Tongue (tissue), 2 donors: ENCODE data around the gene DCHS2. TPM values are rescaled to one million over a fixed set of nuclear protein-coding genes. Genes with fewer than 3 reads are reported as not detected.

ENCODE experiments used
- DNase-seq: peaks from one replicate; pipeline ENCODE4 v3.0.0-alpha.2; 2015
- total RNA-seq: library from RNA; depleted of rRNA; stranded (reverse); fragments of >200 nt; gene quantifications from one replicate; pipeline ENCODE4 v1.2.3, GENCODE V29; 2014

Gene DCHS2
- total RNA-seq, 1 donor from 2014 or later = 13.6 TPM

DNA sequence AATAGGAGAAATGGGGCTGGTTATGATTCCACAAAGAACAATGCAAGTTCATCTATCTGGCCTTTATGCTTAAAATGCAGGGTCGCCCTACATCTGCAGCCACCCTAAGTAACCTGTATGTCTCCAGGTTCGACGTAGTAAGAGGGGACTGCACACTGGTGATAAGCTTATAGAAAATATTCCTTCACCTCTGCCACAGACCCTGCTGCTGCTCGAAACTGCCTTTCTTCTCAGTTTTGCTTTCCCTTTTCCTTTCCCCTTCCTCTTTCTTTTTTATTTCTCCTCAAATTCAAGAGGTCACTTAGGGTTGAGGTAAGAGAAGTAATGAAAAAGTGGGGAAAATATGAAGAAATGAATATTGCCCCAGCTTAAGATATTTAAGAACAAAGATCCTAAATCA is 123.5 kb downstream of the DCHS2 start:
- DNase-seq = no peak

DNA sequence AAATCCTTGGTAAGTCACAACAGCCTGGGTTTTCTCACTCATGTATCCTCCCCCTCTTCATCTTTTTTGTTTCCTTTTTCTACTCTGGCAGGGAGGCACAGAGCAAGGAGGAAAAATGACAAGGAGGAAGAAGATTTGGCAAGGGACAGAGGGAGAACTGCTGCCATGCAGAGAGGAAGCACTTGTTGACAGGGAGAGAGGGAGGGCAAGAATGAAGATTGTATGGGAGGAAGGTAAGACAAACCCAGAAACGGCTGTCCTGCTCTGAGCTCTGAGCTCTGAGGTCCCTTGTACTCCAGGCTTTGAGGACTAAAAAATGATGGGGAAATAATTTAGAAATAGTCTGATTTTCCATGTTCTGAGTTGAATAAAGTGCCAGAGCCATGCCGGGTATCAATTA is 123.9 kb downstream of the DCHS2 start:
- no peak for DNase-seq

DNA sequence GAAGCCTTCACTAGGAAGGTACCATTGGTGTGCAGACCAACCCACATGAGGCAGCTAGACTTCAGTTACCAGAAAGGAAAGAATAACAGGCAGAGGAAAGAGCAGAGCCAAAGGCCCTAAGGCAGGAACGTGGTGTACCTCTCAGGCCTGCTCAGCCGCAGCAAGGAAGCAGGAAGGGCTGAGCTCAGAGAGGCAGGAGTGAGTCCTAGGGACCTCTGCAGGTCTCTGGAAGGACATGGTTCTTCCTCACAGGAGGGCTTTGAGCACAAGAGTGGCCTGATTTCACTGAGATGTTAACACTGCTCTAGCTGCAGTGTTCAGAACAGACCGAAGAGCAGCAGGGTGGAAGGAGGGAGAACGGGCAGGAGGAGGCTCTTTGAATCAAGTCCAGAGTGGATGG is 124.6 kb downstream of the DCHS2 start:
- DNase-seq = no peak

DNA sequence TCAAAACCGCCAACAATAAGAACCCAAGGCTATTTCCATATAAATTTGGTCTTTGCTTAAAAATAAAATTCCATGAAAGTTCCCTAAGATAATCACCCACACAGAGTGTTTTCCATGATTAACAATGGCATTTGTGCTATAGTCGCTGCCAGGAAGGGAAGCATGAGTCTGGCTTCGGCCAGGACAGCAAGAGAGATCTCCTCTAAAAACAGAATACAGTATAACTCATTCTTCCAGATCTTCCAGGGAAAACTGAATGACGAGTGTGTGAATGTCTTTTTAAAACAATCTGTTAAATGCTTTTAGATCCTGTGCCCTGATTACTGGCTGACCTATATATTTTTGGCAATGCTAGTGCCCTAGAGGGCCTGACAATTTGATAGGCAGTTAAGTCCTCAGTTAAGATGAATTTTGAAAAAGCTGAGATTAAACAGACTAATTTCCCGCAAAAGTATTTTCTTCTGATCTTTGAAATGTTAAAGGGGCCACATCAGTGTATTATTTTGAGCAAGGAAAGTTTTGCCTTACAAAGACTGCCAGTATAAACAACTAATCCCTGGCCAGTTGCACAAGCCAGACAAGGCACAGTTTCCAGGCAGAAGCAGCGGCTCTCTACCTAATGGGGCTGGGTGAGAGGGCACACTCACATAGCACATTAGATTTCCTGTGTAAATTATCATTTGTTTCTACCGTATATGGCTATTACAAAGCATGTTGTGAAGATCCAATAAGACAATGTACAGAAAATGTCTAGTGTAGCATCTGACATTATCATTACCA is 127.3 kb downstream of the DCHS2 start:
- DNase-seq = peak; percentile 44

DNA sequence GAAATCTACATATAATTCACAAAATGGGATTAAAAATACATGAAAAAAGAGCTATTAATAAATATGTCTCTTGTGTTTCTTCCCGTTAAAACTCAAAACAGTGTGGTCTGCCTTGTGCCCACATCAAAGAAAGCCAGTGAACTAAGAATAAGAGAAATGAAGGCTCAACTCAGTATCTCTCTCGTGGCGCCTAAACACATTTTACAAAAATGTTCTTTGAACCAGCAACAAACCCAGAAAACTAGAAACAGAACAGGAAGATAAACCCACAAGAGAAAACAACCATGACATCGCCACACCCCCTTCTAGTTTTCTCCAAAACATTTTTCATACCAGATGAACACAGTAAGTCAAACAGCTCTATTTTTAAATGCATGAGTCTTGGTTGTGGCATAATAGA is 130.1 kb downstream of the DCHS2 start:
- no peak for DNase-seq

DNA sequence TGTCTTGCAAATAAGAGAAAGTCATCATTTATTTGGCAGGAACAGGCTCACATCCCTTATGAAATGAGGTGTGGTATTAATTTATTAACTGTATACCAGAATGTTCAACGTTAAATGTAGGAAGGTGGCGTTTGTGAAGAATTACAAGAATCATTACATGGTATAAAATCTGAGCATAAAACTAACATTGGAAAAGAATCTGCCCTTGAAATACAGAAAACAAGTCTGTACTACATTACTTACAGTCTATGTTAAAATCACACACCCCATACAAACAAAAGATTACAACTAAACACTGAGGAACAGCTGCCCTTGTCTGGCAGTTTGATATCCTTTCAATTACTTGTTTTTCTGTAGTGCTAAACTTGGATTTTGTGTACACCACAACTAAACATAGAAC is 131.1 kb downstream of the DCHS2 start:
- no peak for DNase-seq

DNA sequence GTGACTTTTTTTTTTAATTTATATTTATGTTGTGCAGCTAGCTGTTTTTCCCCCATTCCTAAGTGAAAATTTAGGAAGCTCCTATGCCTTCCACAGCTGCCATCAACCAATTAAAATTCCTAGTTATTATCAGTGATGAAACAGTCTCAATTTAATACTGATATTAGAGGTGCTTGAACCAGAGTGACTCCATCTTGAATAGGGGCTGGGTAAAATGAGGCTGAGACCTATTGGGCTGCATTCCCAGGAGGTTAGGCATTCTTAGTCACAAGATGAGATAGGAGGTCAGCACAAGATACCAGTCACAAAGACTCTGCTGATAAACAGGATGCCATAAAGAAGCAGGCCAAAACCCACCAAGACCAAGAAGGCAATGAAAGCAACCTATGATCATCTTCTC is 136.7 kb downstream of the DCHS2 start:
- DNase-seq = no peak

DNA sequence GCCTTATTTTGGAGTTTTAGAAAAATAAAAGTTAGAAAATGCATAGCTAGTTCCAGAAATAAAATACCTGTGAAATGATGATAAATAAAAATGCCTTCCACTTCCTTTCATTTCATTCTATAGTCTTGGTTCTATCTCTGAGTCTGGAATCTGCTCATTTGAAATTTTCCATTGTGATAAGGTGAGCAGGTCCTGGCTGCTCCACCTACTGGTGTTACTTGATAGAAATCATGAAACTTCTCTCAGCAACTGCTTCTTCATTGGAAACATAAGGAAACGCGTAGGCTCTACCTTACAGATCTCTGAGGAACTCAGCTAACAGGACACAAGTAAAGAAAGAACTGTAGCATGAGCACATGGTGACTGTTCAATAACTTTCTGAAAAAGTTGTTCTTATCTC is 141.8 kb downstream of the DCHS2 start:
- no peak for DNase-seq

DNA sequence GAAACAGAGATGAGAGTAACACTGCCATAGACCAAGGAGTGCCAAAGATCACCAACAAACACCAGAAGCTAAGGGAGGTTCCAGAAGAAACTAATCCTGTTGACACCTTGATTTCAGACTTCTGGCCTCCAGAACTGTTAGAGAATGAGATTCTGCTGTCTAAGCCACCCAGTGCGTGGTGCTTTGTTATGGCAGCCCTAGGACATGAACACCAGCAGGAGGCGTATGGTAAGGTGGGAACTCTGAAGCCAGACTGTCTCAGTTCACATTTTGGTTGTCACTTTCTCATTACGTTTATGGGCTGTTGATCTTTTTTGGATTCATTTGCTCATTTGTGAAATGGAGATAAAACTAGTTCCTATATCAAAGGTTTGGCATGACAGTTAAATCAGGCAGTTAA is 142.9 kb downstream of the DCHS2 start:
- no peak for DNase-seq

DNA sequence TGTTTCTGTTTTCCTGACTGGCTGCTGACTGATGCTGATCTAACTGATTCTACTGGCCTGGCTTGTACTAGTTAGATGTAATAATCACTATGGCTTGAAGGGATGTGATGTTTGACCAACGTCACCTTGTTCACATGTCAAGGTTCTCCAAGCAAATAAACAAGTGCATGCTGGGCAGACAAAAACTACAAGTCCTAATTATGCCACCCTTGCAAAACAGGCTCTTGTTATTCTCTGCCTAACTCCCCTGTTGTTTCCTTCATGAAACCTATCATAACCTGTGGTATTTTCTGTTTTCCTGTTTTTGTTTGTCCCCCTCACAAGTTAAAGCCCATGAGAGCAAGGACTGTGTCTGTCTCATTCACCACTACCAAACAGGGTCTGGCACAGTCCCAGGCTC is 146.2 kb downstream of the DCHS2 start:
- no peak for DNase-seq

DNA sequence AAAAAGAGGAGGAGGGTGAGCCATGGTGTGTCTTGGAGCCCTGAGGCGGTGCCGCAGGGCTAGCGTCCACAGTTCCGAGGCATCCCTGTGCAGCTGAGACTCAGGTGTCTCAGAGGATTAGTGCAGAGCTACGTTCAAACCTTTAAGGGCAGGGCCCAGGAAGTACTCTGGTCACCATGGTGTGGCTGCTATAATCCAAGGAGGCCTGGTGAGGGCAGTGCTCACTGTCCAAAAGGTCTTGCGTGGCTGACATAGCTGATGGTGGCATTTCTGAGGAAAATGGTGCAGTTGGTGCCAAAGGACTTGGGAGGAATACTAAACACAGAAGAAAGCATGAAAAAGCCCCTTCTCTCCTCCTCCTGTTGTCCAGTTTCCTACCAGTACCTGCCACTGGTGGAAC is 146.9 kb downstream of the DCHS2 start:
- no peak for DNase-seq

DNA sequence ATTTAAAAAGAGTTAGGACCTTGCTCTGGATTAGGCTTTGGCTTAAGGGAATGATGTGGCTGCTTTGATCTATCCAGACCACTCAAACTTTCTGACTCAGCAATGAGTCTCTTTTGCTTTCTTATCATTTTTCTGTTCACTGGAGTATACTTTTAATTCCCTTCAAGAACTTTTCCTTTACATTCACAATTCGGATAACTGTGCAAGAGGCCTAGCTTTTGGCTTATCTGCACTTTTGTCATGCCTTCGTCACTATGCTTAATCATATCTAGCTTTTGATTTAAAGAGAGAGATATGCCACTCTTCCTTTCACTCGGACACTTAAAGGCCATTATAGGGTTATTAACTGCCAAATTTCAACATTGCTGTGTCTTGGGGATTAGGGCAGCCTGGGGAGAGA is 147.9 kb downstream of the DCHS2 start:
- DNase-seq = no peak

DNA sequence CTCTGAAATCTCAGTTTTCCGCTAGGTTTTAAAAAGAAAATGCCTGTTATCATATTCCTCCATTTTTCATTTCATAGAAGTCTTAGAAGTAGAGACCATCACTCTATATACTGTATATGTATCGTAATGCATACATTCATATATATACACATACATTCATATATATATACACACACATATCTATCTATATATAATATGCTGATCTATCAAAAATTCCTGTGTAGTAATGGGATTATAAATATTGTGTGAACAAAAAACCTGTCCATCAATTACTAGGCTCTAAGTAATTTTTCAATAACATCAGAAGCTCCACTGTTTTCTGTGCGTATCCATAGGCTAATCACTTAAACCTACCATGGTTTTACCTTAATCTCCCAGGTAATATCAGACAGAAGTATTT is 150.2 kb downstream of the DCHS2 start:
- DNase-seq = no peak

DNA sequence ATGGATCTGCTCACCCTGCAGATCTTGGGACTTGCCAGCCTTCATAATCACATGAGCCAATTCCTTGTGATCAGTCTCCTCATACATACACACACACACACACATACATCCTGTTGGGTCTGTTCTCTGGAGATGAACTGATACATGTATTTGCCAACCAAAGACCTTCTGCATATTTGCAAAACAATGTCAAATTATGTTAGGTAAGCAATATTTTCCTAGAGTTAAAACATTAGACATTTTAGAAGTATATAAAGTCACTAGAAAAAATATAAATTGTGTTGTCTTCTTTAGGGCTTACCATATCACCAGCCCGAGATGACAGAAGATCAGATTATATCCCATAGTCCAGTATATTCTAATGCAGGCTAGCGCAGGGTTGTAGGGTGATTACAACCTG is 156.0 kb downstream of the DCHS2 start:
- DNase-seq = no peak

DNA sequence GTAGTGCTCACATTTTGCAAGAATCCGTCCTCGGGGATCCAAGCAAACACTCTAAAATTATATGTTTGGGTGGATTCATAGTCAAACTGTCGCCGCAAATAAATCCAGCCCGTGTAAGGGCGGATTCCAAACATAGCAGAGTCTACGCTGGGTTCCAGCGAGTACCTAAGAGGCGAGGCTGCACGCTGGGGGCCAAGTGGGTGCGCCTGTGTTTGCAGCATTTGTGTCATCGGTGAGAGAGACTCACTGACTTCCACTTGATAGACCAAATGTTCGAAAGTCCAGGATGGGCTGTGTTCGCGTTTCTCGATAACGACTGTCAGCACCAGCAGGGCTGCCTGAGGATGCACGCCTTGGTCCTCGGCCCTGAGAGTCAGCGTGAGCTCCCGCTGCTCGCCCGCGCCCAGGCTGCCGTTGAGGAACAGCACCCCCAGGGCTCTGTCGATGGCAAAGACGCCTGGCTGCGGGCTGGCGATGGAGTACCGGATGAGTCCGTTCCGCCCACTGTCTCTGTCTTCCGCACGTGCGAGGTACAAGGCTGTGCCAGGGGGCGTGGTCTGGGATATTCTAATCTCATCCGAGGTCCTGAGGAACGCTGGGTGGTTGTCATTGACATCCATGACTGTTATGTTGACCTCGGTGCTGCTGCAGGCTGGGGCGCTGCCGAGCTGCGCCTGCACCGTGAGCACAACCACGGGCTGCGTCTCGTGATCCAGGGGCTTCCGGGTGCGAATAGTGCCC is 158.7 kb downstream of the DCHS2 start:
- peak; percentile 57 for DNase-seq

DNA sequence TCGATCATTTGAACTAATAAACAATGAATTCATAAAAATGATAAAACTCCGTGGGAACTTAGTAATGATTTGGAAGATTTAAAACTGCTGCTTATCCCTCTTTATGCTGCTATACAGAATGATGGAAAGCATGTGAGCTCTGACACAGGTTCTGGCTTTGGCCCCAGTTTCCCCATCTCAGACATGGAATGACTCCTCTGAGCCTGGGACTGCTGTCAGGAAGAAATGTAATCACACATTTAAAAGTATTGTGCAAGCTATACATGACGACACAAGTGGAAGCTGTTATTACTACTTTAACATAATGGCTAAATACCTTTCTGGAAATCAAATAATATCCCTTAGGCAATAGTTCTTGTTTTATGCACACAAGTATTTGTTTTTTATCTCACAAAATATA is 161.7 kb downstream of the DCHS2 start:
- peak; percentile 71 for DNase-seq

DNA sequence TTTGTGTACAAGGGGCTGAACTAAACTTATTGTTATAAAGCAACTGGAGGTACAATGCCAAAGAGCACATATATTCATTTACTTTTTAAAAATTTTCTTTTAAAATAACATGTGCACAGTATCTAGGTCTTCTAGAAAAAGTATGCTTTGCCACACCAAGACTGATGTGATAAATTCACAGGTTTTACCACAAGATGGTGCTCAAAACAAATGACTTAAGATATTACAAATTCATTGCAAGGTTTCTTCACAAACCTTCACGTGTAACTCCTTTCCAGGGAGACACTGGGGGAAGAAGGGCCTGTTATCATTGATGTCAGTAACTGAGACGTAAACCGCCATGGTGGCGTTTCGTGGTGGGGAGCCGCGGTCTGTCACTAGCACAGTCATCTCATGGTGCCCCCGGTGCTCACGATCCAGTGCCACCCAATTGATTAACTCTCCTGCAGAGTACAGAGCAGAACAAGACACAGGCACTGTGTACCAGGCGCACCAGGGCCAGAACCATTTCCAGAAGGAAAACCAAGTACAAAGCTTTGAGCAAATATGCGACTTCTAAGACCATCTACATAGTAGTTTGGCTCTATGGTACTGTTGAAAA is 162.2 kb downstream of the DCHS2 start:
- DNase-seq = peak; percentile 62

DNA sequence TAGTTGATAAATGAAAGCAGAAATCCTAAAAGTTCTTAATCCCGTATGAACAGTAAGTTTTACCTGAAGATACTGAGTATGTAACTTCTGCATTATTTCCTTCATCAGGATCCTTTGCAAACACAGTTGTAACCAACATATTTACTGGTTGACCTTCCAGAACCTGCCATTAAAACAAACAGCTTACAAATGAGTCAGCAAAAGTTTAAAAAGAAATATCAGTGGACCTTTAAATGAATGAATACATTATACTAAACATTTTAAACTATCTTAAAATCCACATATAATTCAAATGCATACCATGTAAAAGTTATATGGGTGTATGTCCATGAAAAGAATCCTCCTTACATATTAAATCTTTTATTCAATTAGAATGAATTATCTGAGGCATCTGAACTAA is 163.6 kb downstream of the DCHS2 start:
- DNase-seq = no peak

DNA sequence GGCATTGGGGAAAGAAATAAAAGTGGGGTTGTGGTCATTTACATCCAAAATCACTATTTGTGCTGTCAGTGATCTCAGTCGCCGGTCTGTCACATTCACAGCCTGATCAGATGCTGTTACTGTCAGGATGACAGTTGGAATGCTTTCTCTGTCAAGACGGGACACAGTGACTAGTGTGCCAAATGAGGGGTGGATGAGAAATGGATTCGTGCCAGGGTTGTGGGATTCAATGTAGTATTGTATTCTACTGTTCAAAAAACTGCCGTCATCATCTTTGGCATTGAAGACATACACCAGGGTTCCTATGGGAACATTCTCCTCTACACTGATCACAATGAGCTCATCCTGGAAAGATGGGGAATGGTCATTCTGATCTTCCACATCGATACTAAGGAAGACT is 171.1 kb downstream of the DCHS2 start:
- peak; percentile 14 for DNase-seq

DNA sequence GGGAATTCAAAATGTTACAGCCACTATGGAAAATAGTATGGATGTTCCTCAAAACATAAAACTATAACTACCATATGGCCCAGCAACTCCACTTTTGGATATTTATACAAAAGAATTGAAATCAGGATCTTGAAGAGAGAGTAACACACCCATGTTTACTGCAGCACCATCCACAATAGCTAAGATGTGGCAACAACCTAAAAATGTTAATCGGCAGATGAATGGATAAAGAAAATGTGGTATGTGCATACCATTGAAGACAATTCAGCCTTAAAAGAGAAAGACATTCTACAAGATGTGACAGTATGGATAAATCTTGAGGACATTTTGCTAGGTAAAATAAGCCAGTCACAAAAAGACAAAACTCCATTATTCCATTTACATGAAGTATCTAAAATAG is 171.9 kb downstream of the DCHS2 start:
- DNase-seq = no peak

DNA sequence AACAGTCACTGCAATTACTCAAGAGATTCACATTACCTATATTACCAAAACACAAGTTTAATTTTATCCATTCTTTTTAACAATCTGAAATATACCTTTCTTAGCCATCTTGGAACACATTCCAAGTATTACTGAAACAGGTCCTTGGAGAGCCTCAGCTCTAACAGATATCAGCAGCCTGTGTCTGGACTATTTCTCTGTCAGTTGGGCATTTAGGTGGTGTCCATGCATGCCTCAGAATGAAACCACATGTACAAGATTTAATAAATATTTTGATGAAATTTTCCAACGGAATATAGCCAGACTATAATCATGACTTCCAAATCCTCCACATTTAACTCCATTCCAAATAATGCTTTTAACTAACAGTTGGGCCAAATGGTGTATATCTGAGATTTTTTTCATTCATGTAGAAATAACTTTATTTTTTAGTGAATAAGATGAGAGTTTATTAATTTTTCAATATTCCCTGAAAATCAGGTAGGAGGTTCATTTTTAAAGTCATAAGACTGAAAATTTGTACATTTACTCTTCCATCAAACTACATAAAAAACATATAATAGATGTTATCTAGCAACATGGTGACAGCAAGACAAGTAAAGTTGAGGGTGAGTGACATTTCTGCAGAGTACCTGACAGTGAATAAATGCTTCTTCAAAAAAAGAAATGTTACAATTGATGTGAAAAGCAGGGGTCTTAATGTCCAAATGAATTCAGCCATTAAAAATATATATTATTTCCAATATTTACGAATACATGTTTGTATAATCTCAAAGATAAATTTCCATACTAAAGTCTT is 174.2 kb downstream of the DCHS2 start:
- DNase-seq = no peak

DNA sequence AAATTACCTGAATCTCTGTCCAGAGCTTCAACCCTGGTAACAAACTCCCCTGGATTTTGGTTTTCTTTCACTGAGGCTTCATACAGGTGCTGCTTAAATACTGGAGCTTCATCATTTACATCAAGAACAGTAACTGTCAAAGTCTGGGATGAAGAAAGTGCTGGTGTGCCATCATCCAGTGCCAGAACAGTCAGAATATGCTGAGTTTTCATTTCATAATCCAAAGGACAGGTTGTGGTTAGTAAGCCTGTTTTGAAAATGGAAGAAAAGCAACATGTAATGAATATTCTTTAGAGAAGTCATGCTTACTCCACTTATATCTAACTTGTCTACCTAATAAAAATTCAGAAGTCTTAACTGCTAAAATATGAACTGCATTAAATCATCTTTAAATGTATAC is 175.9 kb downstream of the DCHS2 start:
- no peak for DNase-seq

DNA sequence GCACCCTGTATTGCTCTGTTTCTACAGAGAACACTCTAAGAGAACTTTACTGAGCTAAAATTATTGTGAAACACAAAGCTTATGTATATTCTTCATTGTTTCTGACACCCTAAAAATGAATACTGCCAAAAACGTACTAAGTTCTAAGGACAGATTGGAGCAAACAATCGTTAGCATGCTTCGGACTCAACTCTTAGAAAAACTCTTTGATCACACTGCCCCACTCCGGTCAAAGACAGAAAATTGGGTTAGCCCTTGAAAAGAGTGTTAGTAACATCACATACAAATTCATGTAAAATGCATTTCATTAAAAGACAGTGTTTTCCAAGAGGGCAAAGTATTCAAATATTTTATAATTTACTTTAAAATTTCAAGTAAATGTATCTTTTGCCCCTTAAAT is 177.4 kb downstream of the DCHS2 start:
- peak; percentile 79 for DNase-seq
